Osteoblast (primary cell): ENCODE data around the gene KIF23. TPM values are rescaled to one million over a fixed set of nuclear protein-coding genes. Genes with fewer than 3 reads are reported as not detected.

Source experiments
- DNase-seq: peaks from one replicate; pipeline ENCODE4 v3.0.0; 2011; ENCODE audit warnings: low spot score, mixed read lengths; ENCODE audit not compliant: insufficient read length; ENCODE audit errors: missing footprints
- H2AFZ ChIP-seq: 2 replicates; pipeline ENCODE4 v1.6.0; 2011; ENCODE audit warnings: mild to moderate bottlenecking, low read length
- H3K27ac ChIP-seq: 2 replicates; pipeline ENCODE4 v1.5.1; 2011; ENCODE audit warnings: mild to moderate bottlenecking, low read depth, low read length, moderate library complexity
- H3K27me3 ChIP-seq: 2 replicates; pipeline ENCODE4 v1.6.0; 2012; ENCODE audit warnings: mild to moderate bottlenecking, control low read depth, inconsistent platforms, low read length, moderate library complexity; ENCODE audit not compliant: insufficient read depth
- H3K36me3 ChIP-seq: 2 replicates; pipeline ENCODE4 v1.5.1; 2011; ENCODE audit warnings: mild to moderate bottlenecking, low read length, control low read depth, moderate library complexity; ENCODE audit not compliant: insufficient read depth
- H3K4me1 ChIP-seq: 2 replicates; pipeline ENCODE4 v1.5.1; 2011; ENCODE audit warnings: mild to moderate bottlenecking, low read length, control low read depth, moderate library complexity; ENCODE audit not compliant: insufficient read depth
- H3K4me2 ChIP-seq: 2 replicates; pipeline ENCODE4 v1.6.0; 2011; ENCODE audit warnings: mild to moderate bottlenecking, low read length; ENCODE audit not compliant: insufficient read depth
- H3K4me3 ChIP-seq: fragments of 200-600 bp; sonication (generic); 3 replicates; pipeline ENCODE4 v1.5.1; 2012; ENCODE audit warnings: mild to moderate bottlenecking, low read length, inconsistent platforms; ENCODE audit not compliant: insufficient read depth
- H3K79me2 ChIP-seq: 2 replicates; pipeline ENCODE4 v1.6.0; 2012; ENCODE audit warnings: mild to moderate bottlenecking, low read length, control low read depth, inconsistent platforms; ENCODE audit not compliant: insufficient read depth
- H3K9me3 ChIP-seq: 2 replicates; pipeline ENCODE4 v1.5.1; 2011; ENCODE audit warnings: low read depth, low read length, control low read depth
- H4K20me1 ChIP-seq: 2 replicates; pipeline ENCODE4 v1.6.0; 2012; ENCODE audit warnings: mild to moderate bottlenecking, low read length, control low read depth; ENCODE audit not compliant: insufficient read depth
- CTCF ChIP-seq: IDR thresholded peaks from 2 replicates; pipeline ENCODE4 v1.5.1; 2011; ENCODE audit warnings: mild to moderate bottlenecking, low read depth, low read length, moderate library complexity; ENCODE audit errors: extremely low read depth
- total RNA-seq: library from RNA; depleted of rRNA; stranded (reverse); fragments of >200 nt; gene quantifications from 2 replicates; pipeline ENCODE4 v1.2.3, GENCODE V29; 2012

Gene KIF23
- total RNA-seq, 1 donor, result 8.3 TPM

GRCh38 chr15:69388260-69388705 lies 25.9 kb upstream of the KIF23 start:
- peaks cover 5% of the 10 kb centered on the region for H3K4me1 ChIP-seq
- TF ChIP-seq CTCF, result no peak
- no peaks in the 10 kb centered on the region for H3K79me2 ChIP-seq
- H3K4me2 ChIP-seq, result no peak overlapping the region
- no peaks in the 10 kb centered on the region for H3K9me3 ChIP-seq
- H2AFZ ChIP-seq, result no peak overlapping the region
- peak; percentile 77 for DNase-seq
- H4K20me1 ChIP-seq, result peaks cover 8% of the 10 kb centered on the region
- no peak overlapping the region for H3K4me3 ChIP-seq
- no peaks in the 10 kb centered on the region for H3K27me3 ChIP-seq
- no peak overlapping the region for H3K27ac ChIP-seq
- no peaks in the 10 kb centered on the region for H3K36me3 ChIP-seq

- no peak for DNase-seq
- Histone ChIP-seq H4K20me1 (peaks cover 8% of the 10 kb centered on the region), H3K4me2 (no peak overlapping the region), H3K4me3 (no peak overlapping the region), H2AFZ (no peak overlapping the region), H3K79me2 (no peaks in the 10 kb centered on the region), H3K27me3 (no peaks in the 10 kb centered on the region), H3K27ac (no peak overlapping the region), H3K4me1 (peaks cover 14% of the 10 kb centered on the region), H3K9me3 (no peaks in the 10 kb centered on the region), H3K36me3 (no peaks in the 10 kb centered on the region)
- TF ChIP-seq CTCF, result no peak
These were observed 24.7 kb upstream of the KIF23 start for GRCh38 chr15:69389426-69389825.

GRCh38 chr15:69390575-69390974 lies 23.6 kb upstream of the KIF23 start:
- H3K27ac ChIP-seq, result no peak overlapping the region
- peak; percentile 96 for DNase-seq

More at GRCh38 chr15:69390575-69390974, 23.6 kb upstream of the KIF23 start:
- Histone ChIP-seq H4K20me1 (peaks cover 11% of the 10 kb centered on the region), H3K4me3 (no peak overlapping the region), H3K4me2 (no peak overlapping the region), H3K27me3 (no peaks in the 10 kb centered on the region), H3K4me1 (peaks cover 17% of the 10 kb centered on the region), H3K9me3 (no peaks in the 10 kb centered on the region), H2AFZ (no peak overlapping the region), H3K36me3 (no peaks in the 10 kb centered on the region), H3K79me2 (no peaks in the 10 kb centered on the region)
- TF ChIP-seq CTCF, result no peak
